GM23338 (cell line): ENCODE results near the gene RASSF4. TPM values are rescaled to one million over a fixed set of nuclear protein-coding genes. Genes with fewer than 3 reads are reported as not detected.

Experiments
- ATAC-seq: fragments of 200-7000 bp; cut with Tn5 transposase; 3 replicates; pipeline ENCODE4 v1.9.1; 2020
- DNase-seq: peaks from one replicate; pipeline ENCODE4 v3.0.0-alpha.2; 2015; ENCODE audit warnings: low spot score
- H2AFZ ChIP-seq: fragments of 200-600 bp; sonication (generic); 2 replicates; pipeline ENCODE4 v1.8.0; 2016; ENCODE audit warnings: antibody characterized with exemption, mild to moderate bottlenecking, moderate library complexity
- H3F3A ChIP-seq: fragments of 200-600 bp; sonication (generic); replicated peaks from 2 replicates; pipeline ENCODE4 v1.8.0; 2017; ENCODE audit warnings: antibody characterized with exemption, mixed run types, low read depth
- H3K27ac ChIP-seq: fragments of 200-600 bp; sonication (generic); 2 replicates; pipeline ENCODE4 v1.6.1; 2016; ENCODE audit warnings: low read depth
- H3K27me3 ChIP-seq: fragments of 200-600 bp; sonication (generic); 2 replicates; pipeline ENCODE4 v1.8.0; 2016; ENCODE audit warnings: mild to moderate bottlenecking, mixed run types, moderate library complexity; ENCODE audit not compliant: insufficient read depth
- H3K36me3 ChIP-seq: fragments of 200-600 bp; sonication (generic); 2 replicates; pipeline ENCODE4 v1.8.0; 2016; ENCODE audit warnings: mild to moderate bottlenecking; ENCODE audit not compliant: insufficient read depth
- H3K4me1 ChIP-seq: fragments of 200-600 bp; sonication (generic); 2 replicates; pipeline ENCODE4 v1.8.0; 2016; ENCODE audit warnings: mild to moderate bottlenecking, moderate library complexity; ENCODE audit not compliant: insufficient read depth
- H3K4me2 ChIP-seq: fragments of 200-600 bp; sonication (generic); 2 replicates; pipeline ENCODE4 v1.7.1; 2017; ENCODE audit warnings: mixed run types
- H3K4me3 ChIP-seq: fragments of 200-600 bp; sonication (generic); 2 replicates; pipeline ENCODE4 v1.6.1; 2016; ENCODE audit warnings: mixed run types
- H3K79me2 ChIP-seq: fragments of 200-600 bp; sonication (generic); replicated peaks from 2 replicates; pipeline ENCODE4 v1.8.0; 2017; ENCODE audit warnings: mild to moderate bottlenecking; ENCODE audit not compliant: insufficient read depth
- H3K9me2 ChIP-seq: fragments of 200-600 bp; sonication (generic); 2 replicates; pipeline ENCODE4 v1.8.0; 2017; ENCODE audit not compliant: insufficient read depth
- H4K20me1 ChIP-seq: fragments of 200-600 bp; sonication (generic); replicated peaks from 2 replicates; pipeline ENCODE4 v1.8.0; 2017; ENCODE audit warnings: mild to moderate bottlenecking; ENCODE audit not compliant: insufficient read depth
- H3K27ac Mint-ChIP-seq: 2 replicates; pipeline ENCODE4 v1.8.0; 2020; ENCODE audit warnings: inconsistent platforms, mild to moderate bottlenecking, moderate library complexity, mixed read lengths
- H3K27me3 Mint-ChIP-seq: 3 replicates; pipeline ENCODE4 v1.8.0; 2022; ENCODE audit warnings: low read depth, mild to moderate bottlenecking, moderate library complexity, mixed read lengths, inconsistent platforms; ENCODE audit not compliant: insufficient read depth, poor library complexity
- H3K36me3 Mint-ChIP-seq: 3 replicates; pipeline ENCODE4 v1.8.0; 2021; ENCODE audit warnings: low read depth, mild to moderate bottlenecking, inconsistent platforms, moderate library complexity, mixed read lengths
- H3K4me1 Mint-ChIP-seq: 3 replicates; pipeline ENCODE4 v1.8.0; 2020; ENCODE audit warnings: mild to moderate bottlenecking, inconsistent platforms, mixed read lengths
- H3K4me3 Mint-ChIP-seq: 3 replicates; pipeline ENCODE4 v1.8.0; 2021; ENCODE audit warnings: moderate library complexity, mild to moderate bottlenecking, inconsistent platforms, mixed read lengths
- H3K9me3 Mint-ChIP-seq: 3 replicates; pipeline ENCODE4 v1.8.0; 2020; ENCODE audit warnings: moderate library complexity, mild to moderate bottlenecking, inconsistent platforms, mixed read lengths
- ETS1 ChIP-seq: IDR thresholded peaks from 2 replicates; pipeline ENCODE4 v1.6.1; 2016; ENCODE audit warnings: antibody characterized with exemption
- EZH2 ChIP-seq: fragments of 200-600 bp; sonication (generic); IDR thresholded peaks from one replicate; pipeline ENCODE4 v1.8.0; 2017; ENCODE audit warnings: antibody characterized with exemption, mild to moderate bottlenecking, low read depth; ENCODE audit not compliant: unreplicated experiment
- REST ChIP-seq: IDR thresholded peaks from one replicate; pipeline ENCODE4 v1.6.1; 2018; ENCODE audit warnings: antibody characterized with exemption; ENCODE audit not compliant: unreplicated experiment
- STAT1 ChIP-seq: IDR thresholded peaks from one replicate; pipeline ENCODE4 v1.6.1; 2016; ENCODE audit warnings: antibody characterized with exemption; ENCODE audit not compliant: unreplicated experiment
- ZNF331 ChIP-seq: fragments of 250-450 bp; sonication (Bioruptor Pico); IDR thresholded peaks from 2 replicates; pipeline ENCODE4 v1.5.0; 2020; ENCODE audit warnings: low read depth, mild to moderate bottlenecking, moderate library complexity
- ZNF462 ChIP-seq: fragments of 250-450 bp; sonication (Bioruptor Pico); IDR thresholded peaks from 2 replicates; pipeline ENCODE4 v1.5.0; 2020; ENCODE audit warnings: mild to moderate bottlenecking, moderate library complexity
- polyA plus RNA-seq: library from polyadenylated mRNA; unstranded; fragments of >200 nt; fragmentation: Nextera tagmentation; extraction: Ambion mirVana; gene quantifications from 2 replicates; pipeline ENCODE4 v1.2.1, GENCODE V29; 2016
- total RNA-seq: library from RNA; depleted of rRNA; stranded (reverse); fragments of >200 nt; shearing (Covaris generic); gene quantifications from 2 replicates; pipeline ENCODE4 v1.2.3, GENCODE V29; 2014

The RASSF4 gene
- total and polyA plus RNA-seq, 2 experiments from 2014 or later = 12.4 to 13.6 TPM

GRCh38 chr10:44934416-44935200 lies 25.0 kb upstream of the RASSF4 start:
- H3K4me3 Mint-ChIP-seq = no peak overlapping the region
- H3K9me2 ChIP-seq = no peaks in the 10 kb centered on the region
- no peak for DNase-seq
- no peaks in the 10 kb centered on the region for H3F3A ChIP-seq
- H3K27me3 ChIP-seq = no peaks in the 10 kb centered on the region
- no peaks in the 10 kb centered on the region for H3K36me3 ChIP-seq
- no peaks in the 10 kb centered on the region for H3K79me2 ChIP-seq
- H2AFZ ChIP-seq = no peak overlapping the region
- H3K4me1 ChIP-seq = peaks cover 6% of the 10 kb centered on the region; the same call in 1 of the 2 replicates
- TF ChIP-seq ZNF462 (CRISPR knock-in tag) (no peak), STAT1 (no peak), ETS1 (no peak), REST (no peak), EZH2 (no peak), ZNF331 (CRISPR knock-in tag) (no peak)
- peaks cover 3% of the 10 kb centered on the region; the same call in 2 of the 3 replicates for H3K4me1 Mint-ChIP-seq
- H3K4me2 ChIP-seq = no peak overlapping the region
- ATAC-seq = no peak
- no peak overlapping the region for H3K27ac ChIP-seq
- no peaks in the 10 kb centered on the region for H3K27me3 Mint-ChIP-seq
- H4K20me1 ChIP-seq = no peaks in the 10 kb centered on the region
- no peak overlapping the region for H3K27ac Mint-ChIP-seq
- peaks cover 6% of the 10 kb centered on the region; the same call in 1 of the 3 replicates for H3K9me3 Mint-ChIP-seq
- no peaks in the 10 kb centered on the region for H3K36me3 Mint-ChIP-seq
- no peak overlapping the region for H3K4me3 ChIP-seq
